ENCODE measurements around the gene SHISA4.
"Not testable (repeated sequence)": the region's sequence is repeated elsewhere in the genome, so short reads cannot be mapped to it uniquely, and the experiment has no call there.

The SHISA4 gene

GRCh38 chr1:201898992-201899391 lies 10.3 kb downstream of the SHISA4 start:
- no peak for DNase-seq (ENCODE audit: low read depth)

GRCh38 chr1:201899683-201900429 lies 11.2 kb downstream of the SHISA4 start:
- DNase-seq (ENCODE audit: low read depth), result no peak

- DNase-seq (ENCODE audit: low read depth), result no peak
These were observed 11.8 kb downstream of the SHISA4 start for GRCh38 chr1:201900476-201900875.

GRCh38 chr1:201901036-201901435 lies 12.3 kb downstream of the SHISA4 start:
- not testable (repeated sequence) for DNase-seq (ENCODE audit: low read depth)

- DNase-seq (ENCODE audit: low read depth), result no peak
These were observed 13.5 kb downstream of the SHISA4 start for GRCh38 chr1:201902198-201902597.

GRCh38 chr1:201903135-201903534 lies 14.4 kb downstream of the SHISA4 start:
- no peak for DNase-seq (ENCODE audit: low read depth)

GRCh38 chr1:201904579-201904978 lies 15.9 kb downstream of the SHISA4 start:
- no peak for DNase-seq (ENCODE audit: low read depth)

- no peak for DNase-seq (ENCODE audit: low read depth)
These were observed 16.7 kb downstream of the SHISA4 start for GRCh38 chr1:201905234-201905890.

GRCh38 chr1:201906336-201906735 lies 17.6 kb downstream of the SHISA4 start:
- DNase-seq (ENCODE audit: low read depth), result no peak

GRCh38 chr1:201907621-201908020 lies 18.9 kb downstream of the SHISA4 start:
- DNase-seq (ENCODE audit: low read depth), result no peak

GRCh38 chr1:201911826-201912571 lies 23.3 kb downstream of the SHISA4 start:
- no peak for DNase-seq (ENCODE audit: low read depth)

GRCh38 chr1:201912832-201913231 lies 24.1 kb downstream of the SHISA4 start:
- no peak for DNase-seq (ENCODE audit: low read depth)

- no peak for DNase-seq (ENCODE audit: low read depth)
These were observed 25.9 kb downstream of the SHISA4 start for GRCh38 chr1:201914456-201915235.

GRCh38 chr1:201916649-201917249 lies 28.1 kb downstream of the SHISA4 start:
- no peak for DNase-seq (ENCODE audit: low read depth)

GRCh38 chr1:201917362-201918033 lies 28.8 kb downstream of the SHISA4 start:
- no peak for DNase-seq (ENCODE audit: low read depth)

- DNase-seq (ENCODE audit: low read depth), result no peak
These were observed 29.6 kb downstream of the SHISA4 start for GRCh38 chr1:201918343-201918742.

- DNase-seq (ENCODE audit: low read depth), result no peak
These were observed 33.4 kb downstream of the SHISA4 start for GRCh38 chr1:201921952-201922558.

- DNase-seq (ENCODE audit: low read depth), result no peak
These were observed 36.5 kb downstream of the SHISA4 start for GRCh38 chr1:201925301-201925567.

- no peak for DNase-seq (ENCODE audit: low read depth)
These were observed 37.4 kb downstream of the SHISA4 start for GRCh38 chr1:201925981-201926645.

- no peak for DNase-seq (ENCODE audit: low read depth)
These were observed 39.6 kb downstream of the SHISA4 start for GRCh38 chr1:201928266-201928665.

All from activated gamma-delta T cell treated with anti-CD3 and anti-CD28 coated beads, Interleukin-2, amount 50 U/mL, for 16 hours (primary cell).